Stimulated activated CD4-positive, alpha-beta T cell treated with anti-CD3 and anti-CD28 coated beads, TNF-alpha, amount 100 ng/mL, for 1 hour (primary cell): Measurements from ENCODE around the gene GIMAP2.

Source experiments
- DNase-seq, 3 donors: peaks; one replicate each; pipeline ENCODE4 v3.0.0-alpha.2; 2020; ENCODE audit warnings: low read depth in 3 of 3, low spot score in 1 of 3

The GIMAP2 gene

GRCh38 chr7:150732786-150733481 is 47.4 kb downstream of the GIMAP2 start:
- no peak for DNase-seq

- no peak for DNase-seq
Measured at GRCh38 chr7:150733482-150734095, 48.1 kb downstream of the GIMAP2 start.

- no peak for DNase-seq
Measured at GRCh38 chr7:150734254-150734653, 48.7 kb downstream of the GIMAP2 start.

GRCh38 chr7:150735596-150736358 is 50.3 kb downstream of the GIMAP2 start:
- no peak for DNase-seq

GRCh38 chr7:150736864-150737263 is 51.4 kb downstream of the GIMAP2 start:
- DNase-seq: no peak

GRCh38 chr7:150737265-150738055 is 52.0 kb downstream of the GIMAP2 start, which contains the start of gene GIMAP5:
GIMAP5 (plus strand) TSS chr7:150737418; CDS start chr7:150740885, 3,467 bp downstream.
- no peak for DNase-seq

DNA sequence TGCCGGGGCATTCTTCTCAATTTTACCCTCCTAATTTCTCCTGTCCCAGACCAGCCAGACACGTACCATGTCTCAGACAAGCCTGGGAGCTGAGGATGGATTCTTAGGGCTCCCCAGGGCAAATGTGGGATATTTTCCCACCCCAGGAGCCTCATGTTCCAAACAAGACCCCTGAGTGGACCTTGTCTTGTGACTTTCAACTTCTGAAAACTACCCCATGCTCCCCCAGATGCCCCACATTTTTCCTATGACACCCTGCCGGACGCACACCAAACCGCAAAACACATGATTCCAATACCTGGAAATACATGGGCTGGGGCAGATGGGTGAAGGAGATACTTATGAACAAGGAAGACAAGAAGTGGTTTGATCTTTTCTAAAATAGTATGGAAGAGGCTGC is 52.6 kb downstream of the GIMAP2 start:
- DNase-seq: no peak

DNA sequence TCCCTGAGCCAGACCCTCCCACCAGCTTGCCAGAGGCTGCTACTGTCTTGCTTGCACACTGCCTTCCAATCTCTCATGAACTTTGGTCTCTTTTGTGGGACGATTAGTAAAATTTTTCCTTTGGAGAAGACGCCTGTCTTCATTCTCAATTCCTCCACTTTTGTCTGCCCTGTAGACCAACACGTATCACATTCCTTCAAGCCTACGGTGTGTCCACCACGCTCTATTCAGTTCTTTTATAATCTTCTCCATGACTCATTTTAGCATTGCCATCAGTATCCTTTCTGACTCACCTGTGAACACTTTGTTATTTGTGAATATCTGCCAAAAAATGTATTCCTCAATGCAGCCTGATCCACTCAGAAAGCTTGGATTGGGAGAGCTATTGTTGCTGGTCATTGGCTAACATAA is 53.1 kb downstream of the GIMAP2 start:
- no peak for DNase-seq

- DNase-seq: no peak
Measured at GRCh38 chr7:150739033-150739432, 53.5 kb downstream of the GIMAP2 start.

DNA sequence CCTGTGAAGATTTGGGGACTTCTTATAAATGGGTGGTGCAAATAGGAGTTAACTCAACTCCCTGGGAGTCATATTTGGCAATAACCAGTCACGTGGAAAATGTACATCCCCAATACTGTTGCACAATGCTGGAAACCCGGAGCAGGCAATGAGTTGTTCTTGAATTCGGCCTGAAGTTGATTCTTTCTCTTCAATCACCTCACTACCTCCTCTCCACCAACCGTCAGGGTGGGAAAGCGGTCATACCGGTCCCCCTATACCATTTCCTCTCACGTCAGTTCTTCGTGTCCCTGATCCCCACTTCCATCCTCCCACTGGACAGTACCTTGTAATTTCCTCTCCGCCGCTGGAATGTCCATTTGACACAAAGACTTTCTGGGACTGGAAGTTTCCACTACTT is 54.5 kb downstream of the GIMAP2 start:
- DNase-seq: no peak

DNA sequence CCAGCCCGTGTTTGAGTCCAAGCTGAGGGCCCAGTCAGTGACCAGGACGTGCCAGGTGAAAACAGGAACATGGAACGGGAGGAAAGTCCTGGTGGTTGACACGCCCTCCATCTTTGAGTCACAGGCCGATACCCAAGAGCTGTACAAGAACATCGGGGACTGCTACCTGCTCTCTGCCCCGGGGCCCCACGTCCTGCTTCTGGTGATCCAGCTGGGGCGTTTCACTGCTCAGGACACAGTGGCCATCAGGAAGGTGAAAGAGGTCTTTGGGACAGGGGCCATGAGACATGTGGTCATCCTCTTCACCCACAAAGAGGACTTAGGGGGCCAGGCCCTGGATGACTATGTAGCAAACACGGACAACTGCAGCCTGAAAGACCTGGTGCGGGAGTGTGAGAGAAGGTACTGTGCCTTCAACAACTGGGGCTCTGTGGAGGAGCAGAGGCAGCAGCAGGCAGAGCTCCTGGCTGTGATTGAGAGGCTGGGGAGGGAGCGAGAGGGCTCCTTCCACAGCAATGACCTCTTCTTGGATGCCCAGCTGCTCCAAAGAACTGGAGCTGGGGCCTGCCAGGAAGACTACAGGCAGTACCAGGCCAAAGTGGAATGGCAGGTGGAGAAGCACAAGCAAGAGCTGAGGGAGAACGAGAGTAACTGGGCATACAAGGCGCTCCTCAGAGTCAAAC is 56.9 kb downstream of the GIMAP2 start:
- DNase-seq: no peak
